ENCODE data around the gene KIAA1217.
A peak's percentile ranks its signal among the peaks of the same experiment; 100 is the strongest.

KIAA1217 gene

DNA sequence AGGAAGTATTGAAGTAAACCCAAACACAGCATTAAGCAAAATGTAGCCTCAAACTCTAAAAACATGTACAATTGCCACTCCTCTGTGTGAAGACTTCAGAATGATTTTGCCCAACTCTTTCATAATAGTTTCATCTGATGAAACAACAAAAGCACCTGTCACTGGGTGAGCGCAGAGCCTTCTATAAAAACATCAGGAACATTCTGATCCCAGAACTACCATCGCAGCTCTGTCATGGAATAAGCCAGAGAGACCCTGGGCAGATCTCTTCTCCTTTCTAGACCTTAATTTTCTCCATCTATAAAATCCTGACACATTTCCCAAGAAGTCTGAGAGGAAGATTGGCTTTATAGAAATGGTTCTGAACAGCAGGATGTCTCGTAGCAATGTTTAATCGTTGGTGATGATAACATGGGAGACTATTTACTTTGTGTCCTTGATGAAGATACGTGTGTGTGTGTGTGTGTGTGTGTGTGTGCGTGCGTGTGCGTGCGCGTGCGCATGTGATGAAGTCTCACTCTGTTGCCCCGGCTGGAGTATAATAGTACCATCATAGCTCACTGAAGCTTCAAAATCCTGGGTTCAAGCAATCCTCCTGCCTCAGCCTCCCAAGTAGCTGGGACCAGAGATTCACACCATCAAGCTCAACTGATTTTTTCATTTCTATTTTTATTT is 198.0 kb downstream of the KIAA1217 start:
- no peak for DNase-seq

DNA sequence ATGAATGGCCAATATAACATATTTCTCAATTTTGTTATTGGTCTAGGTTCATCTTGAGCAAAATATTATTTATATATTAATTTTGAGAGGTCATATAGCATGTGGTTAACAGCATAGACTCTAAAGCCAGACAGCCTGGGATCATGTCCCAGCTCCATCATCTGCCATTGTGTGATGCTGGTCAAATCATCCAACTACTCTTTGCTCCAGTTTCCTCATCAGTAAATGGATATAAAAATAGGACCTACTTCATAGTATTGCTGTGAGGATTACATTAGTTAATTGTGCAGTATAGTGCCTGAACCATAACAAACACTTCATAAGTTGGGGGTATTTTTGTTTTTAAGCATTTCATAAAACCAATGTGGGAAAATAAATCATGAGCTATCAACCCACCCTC is 199.0 kb downstream of the KIAA1217 start:
- no peak for DNase-seq

DNA sequence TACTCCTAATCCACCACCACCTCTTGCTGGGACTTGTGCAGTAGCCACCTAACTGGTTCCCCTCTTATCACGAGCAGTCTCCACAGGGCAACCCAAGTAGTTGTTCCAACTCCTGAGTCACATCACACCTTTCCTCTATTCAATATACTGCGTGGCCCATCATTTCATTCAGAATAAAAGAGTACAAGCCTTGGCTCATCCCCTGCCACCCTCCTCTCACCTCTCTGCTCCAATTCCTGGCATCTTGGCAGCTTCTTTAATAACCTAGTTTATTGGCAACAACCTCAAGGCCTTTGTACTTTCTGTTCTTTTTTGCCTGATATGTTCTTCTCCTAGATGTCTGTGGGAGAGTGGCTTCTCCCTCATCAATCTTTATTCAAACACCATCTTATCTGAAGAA is 199.4 kb downstream of the KIAA1217 start:
- no peak for DNase-seq

DNA sequence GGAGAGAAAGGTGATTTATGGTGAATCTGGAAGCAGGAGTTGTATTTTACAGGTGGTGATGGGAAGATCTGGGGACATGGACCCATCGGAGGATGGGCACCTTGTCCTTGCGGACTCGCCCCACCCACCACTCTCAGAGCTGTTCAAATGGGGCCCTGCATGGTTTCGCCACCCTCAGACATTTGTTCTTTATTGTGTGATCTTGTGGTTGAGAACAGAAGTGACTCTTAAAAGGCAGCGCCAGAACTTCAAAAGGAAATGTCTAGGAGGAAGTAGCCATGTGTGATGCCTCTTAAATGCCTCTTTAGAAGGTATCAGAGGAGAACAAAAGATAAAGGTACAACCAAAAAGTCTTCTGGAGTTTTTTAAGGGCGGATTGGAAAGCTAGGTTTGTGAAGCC is 205.7 kb downstream of the KIAA1217 start:
- DNase-seq, result no peak

DNA sequence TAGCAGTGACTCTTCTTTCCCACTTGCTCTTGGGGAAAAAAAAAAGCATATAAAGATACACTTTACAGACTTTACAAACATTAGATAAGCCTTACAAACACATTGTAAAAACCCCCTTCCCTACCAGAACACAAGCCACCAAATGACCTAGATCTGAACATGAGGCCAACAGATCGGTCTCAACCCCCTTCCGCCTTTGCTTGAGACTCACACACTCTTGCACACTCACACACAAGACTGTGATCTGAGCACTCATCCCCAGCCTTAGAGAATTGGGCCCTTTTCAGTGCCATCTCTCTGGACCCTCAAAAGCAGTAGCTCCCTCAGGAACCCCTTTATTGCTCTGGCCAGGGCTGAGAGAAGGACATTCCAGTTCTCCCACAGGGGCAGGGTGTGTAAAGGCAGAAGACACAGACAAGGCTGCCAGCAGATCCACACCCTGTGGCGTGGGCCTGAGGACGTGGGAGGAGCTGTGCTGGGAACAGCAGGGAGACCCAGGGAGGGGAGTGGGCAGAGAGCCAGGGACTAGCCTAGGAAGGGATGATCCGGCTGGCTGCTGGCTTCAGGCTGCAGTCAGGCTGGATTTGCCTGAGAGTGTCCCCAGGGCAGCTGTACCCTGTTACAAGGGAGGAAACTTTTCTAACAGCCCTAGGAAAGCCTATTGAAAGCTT is 206.7 kb downstream of the KIAA1217 start:
- DNase-seq, result peak; percentile 26

DNA sequence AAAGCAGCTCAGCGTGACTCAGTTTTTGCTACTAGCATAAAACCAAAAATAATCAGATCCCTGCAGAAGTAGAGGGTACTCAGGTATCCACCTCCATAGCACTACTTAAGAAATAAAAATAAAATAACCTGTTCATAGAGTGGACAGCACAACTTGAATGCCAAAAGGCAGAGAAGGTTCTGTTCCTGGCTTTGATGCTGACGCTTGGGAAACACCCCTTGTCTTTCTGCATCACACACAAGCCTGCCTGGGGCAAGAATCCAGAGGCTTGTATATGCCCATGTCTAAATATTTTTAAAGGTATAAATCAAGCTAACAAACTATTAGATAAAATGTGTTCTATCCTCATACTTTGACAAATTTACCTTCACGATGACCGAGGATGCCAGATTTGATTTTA is 207.3 kb downstream of the KIAA1217 start:
- no peak for DNase-seq

DNA sequence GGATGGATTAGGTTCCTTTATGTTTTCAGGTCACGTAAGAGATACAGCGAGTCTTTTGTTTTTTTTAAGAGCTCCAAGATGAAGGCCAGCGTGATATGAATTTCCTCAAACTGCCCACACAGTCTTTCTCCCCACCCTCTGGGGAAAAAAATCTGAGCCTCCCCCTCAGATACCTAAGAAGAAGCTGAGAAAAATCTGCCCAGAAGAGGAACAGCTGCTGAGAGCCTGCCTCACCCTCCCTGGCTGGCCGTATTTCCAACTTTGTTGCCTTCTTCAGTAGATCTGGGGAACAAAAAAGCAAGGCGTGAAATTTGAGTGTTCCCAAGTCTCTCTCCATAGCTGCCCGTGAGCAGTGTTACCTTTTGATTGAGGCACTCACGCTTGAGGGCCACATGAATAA is 208.1 kb downstream of the KIAA1217 start:
- DNase-seq, result no peak

DNA sequence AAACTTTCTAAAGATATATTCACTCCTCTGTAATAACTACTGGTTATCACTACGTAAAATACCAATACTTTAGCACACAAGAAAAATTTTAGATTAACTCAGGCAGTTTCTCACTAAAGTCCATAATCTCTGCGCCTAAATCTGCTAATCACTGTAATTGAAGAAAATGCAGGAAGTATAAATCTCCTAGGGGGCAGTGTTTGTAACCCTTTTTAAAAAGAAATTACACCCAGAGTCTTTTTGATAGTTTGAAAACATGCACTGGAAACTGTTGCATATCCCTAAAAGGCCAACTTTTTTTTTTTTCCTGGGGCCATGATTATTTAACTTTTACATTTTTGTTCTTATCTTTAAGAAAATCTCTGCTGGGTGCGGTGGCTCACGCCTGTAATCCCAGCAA is 209.6 kb downstream of the KIAA1217 start:
- DNase-seq, result no peak

DNA sequence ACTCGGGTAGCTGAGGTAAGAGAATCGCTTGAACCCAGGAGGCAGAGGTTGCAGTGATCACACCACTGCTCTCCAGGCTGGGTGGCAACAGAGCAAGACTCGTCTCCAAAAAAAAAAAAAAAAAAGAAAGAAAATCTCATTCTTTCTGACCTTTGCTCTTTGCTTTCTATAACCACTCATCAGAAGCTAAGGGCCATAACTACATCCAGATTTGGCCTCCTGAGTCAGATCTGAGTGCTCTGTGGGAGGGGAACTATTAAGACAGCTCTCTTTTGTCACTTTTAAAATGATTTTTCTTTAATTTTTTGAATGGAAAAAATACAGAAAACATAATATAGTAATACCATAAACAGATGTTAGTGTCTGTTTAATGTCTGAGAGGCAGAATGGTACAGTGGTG is 210.1 kb downstream of the KIAA1217 start:
- no peak for DNase-seq

DNA sequence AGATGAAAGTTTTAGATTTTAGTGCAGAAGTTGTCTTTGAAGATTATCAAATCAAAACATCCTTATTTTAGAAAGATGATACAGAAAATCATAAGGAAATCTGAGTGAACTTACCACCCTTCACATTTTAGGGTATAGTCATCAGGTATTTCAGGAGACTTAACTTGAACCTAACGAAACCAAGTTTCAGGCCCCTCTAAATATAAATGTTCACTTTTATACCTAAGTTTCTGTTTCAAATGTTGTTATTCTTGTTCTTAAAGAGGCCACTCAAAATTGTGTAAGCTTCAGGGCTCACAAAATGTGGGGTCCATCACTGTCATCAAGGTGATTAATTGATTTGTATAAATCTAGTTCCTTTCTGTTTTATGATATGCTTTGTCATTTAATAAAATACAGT is 216.2 kb downstream of the KIAA1217 start:
- no peak for DNase-seq

DNA sequence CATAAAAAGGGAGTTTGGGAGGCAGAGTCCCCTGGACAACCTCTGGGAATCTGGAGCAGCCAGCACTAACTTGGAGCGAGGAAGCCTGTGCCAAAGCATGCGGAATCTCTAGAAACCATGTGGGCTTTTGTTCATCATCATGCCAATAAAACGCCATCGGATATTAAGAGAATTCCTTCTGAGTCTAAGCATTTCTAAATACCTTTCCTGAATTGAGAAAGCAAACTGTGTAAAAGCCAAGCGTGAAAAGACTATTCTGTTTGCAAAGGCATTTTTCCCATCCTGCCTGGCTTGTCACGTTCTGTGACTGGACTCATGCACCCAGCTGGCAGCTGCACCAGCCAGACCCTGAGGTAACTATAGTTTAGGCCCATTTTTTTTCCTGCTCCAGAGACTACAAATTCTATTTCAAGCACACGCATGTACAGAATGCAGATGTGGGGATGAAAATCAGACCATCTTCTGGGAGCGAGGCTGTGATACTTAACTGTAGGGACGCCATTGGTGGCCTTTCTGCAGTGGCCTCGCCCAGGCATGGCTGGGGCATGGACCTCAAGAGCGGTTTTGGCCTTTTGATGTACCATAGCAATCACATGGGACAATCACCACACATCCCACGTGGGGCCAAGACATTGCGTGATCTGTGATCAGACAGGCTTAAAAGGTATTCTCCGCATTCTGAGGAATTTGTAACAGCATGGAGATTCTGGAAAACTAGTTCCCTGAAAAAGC is 218.9 kb downstream of the KIAA1217 start:
- DNase-seq, result no peak

DNA sequence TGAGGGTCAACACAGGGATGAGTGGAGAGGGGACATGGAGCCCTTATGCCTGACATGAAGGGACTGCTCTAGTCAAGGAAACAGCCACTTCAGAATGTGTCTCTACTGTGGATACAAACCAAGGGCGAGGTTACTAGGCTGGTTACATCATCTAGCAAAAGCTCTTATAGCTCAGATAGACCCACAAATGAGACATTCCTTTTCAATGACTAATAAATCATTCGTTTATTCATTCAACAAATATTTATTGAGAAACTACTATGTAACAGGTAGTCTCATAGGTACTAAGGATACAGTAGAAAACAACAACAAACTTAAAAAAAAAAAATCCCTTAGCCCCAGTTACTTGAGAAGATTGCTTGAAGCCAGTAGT is 219.5 kb downstream of the KIAA1217 start:
- no peak for DNase-seq

DNA sequence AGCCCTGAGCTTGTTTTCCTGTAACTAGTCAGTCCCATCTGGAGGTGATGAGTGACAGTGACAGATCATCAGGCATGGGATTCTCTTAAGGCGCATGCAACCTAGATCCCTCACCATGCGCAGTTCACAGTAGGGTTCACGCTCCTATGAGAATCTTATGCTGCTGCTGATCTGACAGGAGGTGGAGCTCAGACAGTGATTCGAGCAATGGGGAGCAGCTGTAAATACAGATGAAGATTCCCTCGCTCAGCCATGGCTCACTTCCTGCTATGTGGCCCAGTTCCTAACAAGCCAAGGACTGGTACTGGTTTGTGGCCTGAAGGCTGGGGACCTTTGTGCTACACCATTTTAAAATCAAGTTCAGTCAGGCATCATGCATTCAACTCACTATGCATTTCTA is 221.7 kb downstream of the KIAA1217 start:
- no peak for DNase-seq

DNA sequence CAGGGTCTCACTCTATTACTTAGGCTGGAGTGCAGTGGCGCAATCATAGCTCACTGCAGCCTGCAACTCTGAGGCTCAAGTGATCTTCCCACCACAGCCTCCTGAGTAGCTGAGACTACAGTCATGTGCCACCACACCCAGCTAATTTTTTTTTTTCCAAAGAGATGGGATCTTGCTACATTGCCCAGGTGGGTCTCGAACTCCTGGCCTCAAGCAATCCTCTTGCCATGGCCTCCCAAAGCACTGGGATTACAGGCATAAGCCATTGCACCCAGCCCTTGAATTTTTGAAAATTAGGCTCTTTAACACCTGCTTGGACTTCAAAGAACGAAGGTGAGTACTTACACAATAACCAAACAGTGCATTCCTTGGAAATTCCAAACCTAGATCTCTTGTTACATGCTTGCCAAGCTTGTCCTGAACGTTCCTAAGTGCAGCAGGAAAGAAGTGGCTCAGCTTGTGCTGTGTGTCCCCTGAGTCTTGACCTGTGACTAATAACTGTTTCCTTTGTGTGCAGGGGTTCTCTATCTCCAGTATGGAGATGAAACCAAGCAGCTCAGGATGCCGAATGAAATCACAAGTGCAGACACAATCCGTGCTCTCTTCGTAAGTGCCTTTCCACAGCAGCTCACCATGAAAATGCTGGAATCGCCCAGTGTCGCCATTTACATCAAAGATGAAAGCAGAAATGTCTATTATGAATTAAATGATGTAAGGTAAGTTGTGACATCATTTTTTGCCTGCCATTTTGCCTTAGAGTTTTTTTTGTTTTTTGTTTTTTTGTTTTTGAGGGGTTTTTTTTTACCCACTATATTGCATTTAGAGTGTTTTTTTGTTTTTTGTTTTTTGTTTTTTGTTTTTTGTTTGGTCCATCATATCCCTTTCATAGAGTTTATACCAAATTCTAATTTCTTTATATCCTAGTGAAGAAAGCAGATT is 223.8 kb downstream of the KIAA1217 start:
- no peak for DNase-seq

DNA sequence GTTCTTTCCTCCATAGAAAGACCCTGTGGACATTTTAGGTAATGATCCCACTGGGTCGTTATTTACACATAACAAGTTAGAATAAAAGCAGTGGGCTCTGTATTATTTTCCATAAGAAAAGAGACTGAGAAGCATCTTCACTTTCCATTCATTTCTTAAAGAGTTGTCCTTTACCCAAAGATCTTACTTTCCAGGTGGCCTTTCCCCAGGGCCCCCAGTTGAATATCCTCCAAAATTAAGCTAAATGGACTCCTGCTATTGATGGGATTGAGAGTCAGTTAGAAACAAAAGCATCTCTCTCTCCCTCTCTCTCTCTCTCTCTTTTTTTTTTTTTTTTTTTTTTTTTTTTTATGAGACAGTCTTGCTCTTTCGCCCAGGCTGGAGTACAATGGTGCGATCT is 224.8 kb downstream of the KIAA1217 start:
- DNase-seq, result no peak

DNA sequence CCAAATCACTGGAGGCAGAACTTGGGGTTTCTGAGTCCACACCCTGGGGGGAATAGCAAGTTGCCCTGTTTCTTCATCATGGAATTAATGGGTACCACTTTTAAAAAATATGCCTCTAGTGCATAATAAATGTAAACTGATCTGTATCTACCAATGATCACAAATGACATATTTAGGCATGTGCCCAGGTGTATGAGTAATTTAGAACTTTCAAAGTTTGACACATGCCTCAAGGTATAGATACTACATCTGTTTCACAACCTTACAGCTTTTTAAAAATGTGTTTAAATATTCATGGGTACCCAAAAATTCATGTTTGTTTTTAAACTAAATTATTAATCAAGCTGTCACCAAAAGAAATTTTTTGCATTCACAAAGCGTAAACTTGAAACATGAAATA is 226.0 kb downstream of the KIAA1217 start:
- no peak for DNase-seq

DNA sequence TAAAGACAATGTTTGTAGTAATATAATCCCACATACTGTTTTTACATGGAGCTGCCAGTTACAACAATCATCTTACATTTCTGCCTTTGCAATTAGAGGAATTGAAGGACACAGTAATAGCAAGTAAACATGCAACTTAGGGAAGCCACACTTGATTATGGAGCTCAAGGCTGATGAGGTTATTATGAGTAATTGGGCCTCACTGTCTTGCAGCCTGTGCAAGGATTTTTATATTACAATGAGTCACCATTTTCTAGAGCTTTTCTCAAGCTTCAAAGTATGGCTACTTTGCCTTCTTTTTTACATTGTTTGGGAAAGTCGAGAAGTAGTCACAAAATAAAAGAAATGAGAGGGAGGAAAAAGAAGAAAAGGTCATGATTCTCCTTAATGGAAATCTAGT is 226.4 kb downstream of the KIAA1217 start:
- DNase-seq, result no peak

DNA sequence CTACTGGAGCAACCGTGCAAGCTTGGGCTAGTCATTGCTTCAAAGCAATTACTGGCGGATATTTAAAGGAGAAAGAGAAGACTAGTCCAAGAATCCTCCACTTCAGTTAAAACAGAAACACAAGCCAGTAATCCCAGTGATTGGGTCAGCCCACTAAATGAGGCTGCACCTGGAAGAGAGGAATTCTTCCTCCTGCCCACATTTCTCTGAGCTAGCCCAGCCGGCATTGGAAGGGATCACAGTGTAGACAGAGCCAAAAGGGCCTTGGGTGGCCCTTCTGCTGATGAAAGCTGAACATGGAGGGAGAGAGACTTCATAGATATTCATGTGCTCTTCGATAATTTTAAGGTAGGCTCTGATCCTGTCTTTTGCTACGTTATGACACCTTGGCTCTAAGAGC is 228.4 kb downstream of the KIAA1217 start:
- DNase-seq, result no peak

DNA sequence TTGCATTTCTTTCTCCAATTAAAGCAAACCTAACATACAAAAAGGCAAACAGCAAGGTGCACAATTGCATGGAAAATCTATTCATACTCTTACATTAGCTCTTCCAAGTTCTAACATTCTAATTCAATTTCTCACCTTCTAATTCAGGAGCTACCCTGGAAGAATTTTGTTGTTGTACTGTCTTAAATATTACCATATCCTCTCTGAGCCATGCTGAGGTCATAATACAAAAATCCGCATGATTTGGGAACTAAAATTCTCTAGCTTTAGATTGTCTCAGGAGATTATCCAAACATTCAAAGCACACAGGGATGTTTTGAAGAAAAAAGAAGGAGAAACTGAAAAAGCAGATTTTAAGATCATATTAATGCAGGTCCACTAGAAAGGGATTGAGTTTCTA is 229.9 kb downstream of the KIAA1217 start:
- no peak for DNase-seq

DNA sequence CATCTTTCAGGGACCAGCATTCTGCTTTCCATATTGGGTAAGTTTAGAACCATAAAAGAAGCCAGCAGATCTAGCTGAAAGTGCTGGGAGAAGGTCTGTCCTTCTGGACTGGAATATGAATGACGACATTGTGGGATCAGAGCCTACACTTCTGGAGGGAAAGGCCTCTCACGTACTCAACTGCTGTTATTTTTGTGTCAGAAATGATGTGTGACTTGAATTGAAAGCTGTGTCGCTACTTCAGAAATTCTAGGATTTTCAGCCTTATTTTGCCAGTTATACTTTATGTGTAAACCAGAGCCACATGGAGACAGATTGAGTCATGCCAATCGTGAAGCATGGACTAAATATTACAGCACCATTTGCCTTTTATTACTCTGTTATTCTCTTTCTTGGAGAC is 231.0 kb downstream of the KIAA1217 start:
- DNase-seq, result no peak

DNA sequence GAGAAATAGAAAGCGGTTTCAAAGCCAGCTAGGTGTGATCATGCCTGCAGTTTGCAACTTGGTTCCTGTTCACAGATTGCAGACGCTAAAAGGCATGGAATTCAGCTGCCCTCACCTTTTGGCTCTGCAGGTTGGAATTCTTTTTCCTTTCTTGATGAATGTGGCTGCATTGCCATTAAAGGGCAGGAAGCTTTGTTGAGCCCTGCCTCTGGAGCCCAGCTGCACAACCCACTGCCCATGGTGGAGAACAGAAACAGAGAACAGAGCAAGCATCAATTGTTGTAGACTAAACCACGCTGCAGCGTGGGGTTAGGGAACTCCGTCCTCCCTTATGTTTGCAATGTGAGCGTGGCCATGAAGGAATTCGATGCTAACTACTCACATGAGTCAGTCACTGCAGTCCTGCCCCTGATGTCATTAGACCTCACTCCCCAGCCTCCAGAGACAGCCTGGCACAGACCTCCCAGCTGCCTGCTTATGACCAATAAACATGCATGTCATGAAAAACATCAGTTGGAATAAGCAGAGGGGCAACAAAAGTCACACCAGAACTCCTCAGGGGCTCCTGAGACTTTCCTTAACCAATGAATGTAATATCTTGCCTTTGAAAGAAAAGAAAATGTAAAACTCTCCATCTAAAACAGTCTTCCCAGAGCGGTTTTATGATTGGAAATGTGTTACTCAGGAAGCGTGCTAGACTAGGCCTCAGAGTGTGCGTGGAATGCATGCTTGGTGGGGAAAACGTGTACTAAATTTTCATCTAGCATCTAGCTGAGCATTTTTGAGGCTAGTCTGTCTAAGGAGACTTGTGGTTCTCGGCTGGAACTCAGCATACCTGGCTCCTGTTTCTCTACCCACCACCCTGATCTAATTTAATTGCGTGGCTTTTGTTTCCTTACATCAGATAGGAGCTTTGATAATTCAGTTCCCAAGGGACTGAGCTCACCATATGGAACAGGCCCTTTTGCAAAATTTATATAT is 232.2 kb downstream of the KIAA1217 start:
- no peak for DNase-seq
